ENCODE results near the gene MRPS23. TPM values are rescaled to one million over a fixed set of nuclear protein-coding genes. Genes with fewer than 3 reads are reported as not detected.

MRPS23 gene
- total and polyA plus RNA-seq, 2 of the 13 experiments (the other 11 are each of a cell fraction or from before 2014, with no cell fraction given) = 63.2 to 181 TPM

- TF ChIP-seq RERE (CRISPR knock-in tag; IDR thresholded peaks at IDR 0.05; ENCODE audit: low read depth) (peak; percentile 77), TERF1 (CRISPR knock-in tag; IDR thresholded peaks at IDR 0.05) (no peak), SP5 (CRISPR knock-in tag; IDR thresholded peaks at IDR 0.05; ENCODE audit: borderline replicate concordance, low read depth) (peak; percentile 75), ZNF20 (CRISPR knock-in tag; IDR thresholded peaks at IDR 0.05) (0 out of 2 replicates have a peak, but pooled peaks have one; percentile 15), NR0B2 (CRISPR knock-in tag; IDR thresholded peaks at IDR 0.05) (no peak), NR2F1 (CRISPR knock-in tag; IDR thresholded peaks at IDR 0.05) (no peak), FOSL1 (CRISPR knock-in tag; IDR thresholded peaks at IDR 0.05; ENCODE audit: borderline replicate concordance) (no peak), ZNF577 (CRISPR knock-in tag; IDR thresholded peaks at IDR 0.05; ENCODE audit: borderline replicate concordance, low read depth) (no peak), ATF2 (CRISPR knock-in tag; IDR thresholded peaks at IDR 0.05) (peak; percentile 66; the same call in 1 of the 2 replicates), TMF1 (CRISPR knock-in tag; IDR thresholded peaks at IDR 0.05; ENCODE audit: low read depth) (no peak), ONECUT2 (CRISPR knock-in tag; IDR thresholded peaks at IDR 0.05) (0 out of 2 replicates have a peak, but pooled peaks have one; percentile 55), TCF12 (IDR thresholded peaks at IDR 0.05) (no peak), TCF12 (CRISPR knock-in tag; IDR thresholded peaks at IDR 0.05) (peak; percentile 77), HNRNPH1 (optimal IDR thresholded peaks at IDR 0.05; ENCODE audit: low read depth, low read length) (no peak), ZSCAN12 (CRISPR knock-in tag; IDR thresholded peaks at IDR 0.05) (no peak), ZBTB7B (CRISPR knock-in tag; IDR thresholded peaks at IDR 0.05) (peak; percentile 93)
Observed at GRCh38 chr17:57855391-57856035, 5.7 kb upstream of the MRPS23 start (continued).

Measured in HepG2 (cell line).